ENCODE data around the gene ABTB1. TPM values are rescaled to one million over a fixed set of nuclear protein-coding genes. Genes with fewer than 3 reads are reported as not detected.
A peak's percentile ranks its signal among the peaks of the same experiment; 100 is the strongest.

Gene ABTB1
- total and polyA plus RNA-seq, 9 of the 15 experiments (the other 6 are each of a cell fraction or from before 2014, with no cell fraction given), result 0.04 to 2.3 (median 0.55) TPM; not detected in 1

GRCh38 chr3:127712881-127713771 is 40.4 kb downstream of the ABTB1 start:
- no peak overlapping the region for H3K4me3 ChIP-seq
- no peaks in the 10 kb centered on the region for H3K9me3 ChIP-seq (replicated peaks; ENCODE audit: control insufficient read depth, insufficient read depth, low read depth, low read length)
- H3K27me3 ChIP-seq (ENCODE audit: control insufficient read depth in 2 of 2, insufficient read depth in 2 of 2, low read length in 2 of 2), result peaks cover 13 to 70% of the 10 kb centered on the region in 2 experiments; a peak in 4 of 5 replicates
- no peak overlapping the region for H3K27ac ChIP-seq (ENCODE audit: extremely low read depth, low read depth, low read length)
- peaks cover 2% of the 10 kb centered on the region for H3K9me1 ChIP-seq (ENCODE audit: control insufficient read depth, insufficient read depth, low read length)
- H2AFZ ChIP-seq (ENCODE audit: low read depth, low read length), result no peak overlapping the region
- FAIRE-seq (no peak), ATAC-seq (no peak), DNase-seq (ENCODE audit: extremely low read depth in 1 of 4, low spot score in 3 of 4) (no peak)
- 5% methylated on average over 8 of the region's 9 CpGs for WGBS (ENCODE audit: insufficient coverage, low coverage, missing lambda C conversion rate)
- no peak overlapping the region for H3K4me2 ChIP-seq (ENCODE audit: insufficient read depth, low read length)
- H3K4me1 ChIP-seq (replicated peaks in 1 of 2; ENCODE audit: control insufficient read depth in 2 of 2, insufficient read depth in 2 of 2, low read length in 2 of 2), result no peaks in the 10 kb centered on the region; a peak in 1 of 5 replicates
- intact Hi-C loops (cut with micrococcal nuclease) (no loop called here), in situ Hi-C loops (cut with MboI) (no loop called here)
- no peaks in the 10 kb centered on the region for H3K79me2 ChIP-seq (ENCODE audit: control insufficient read depth, insufficient read depth, low read length)
- no peaks in the 10 kb centered on the region for H4K20me1 ChIP-seq (replicated peaks; ENCODE audit: control insufficient read depth, insufficient read depth, low read length)
- no peaks in the 10 kb centered on the region for H3K36me3 ChIP-seq (ENCODE audit: control insufficient read depth, insufficient read depth, low read length)
- POLR2A ChIA-PET, result no interaction called here
- no peak for TF ChIP-seq ZBTB12 (CRISPR knock-in tag; IDR thresholded peaks at IDR 0.05)
- peak; percentile 61 for TF ChIP-seq NFIC (IDR thresholded peaks at IDR 0.05)
- no peak for TF ChIP-seq DNMT1 (IDR thresholded peaks at IDR 0.05)
- TF ChIP-seq ZNF12 (CRISPR knock-in tag; IDR thresholded peaks at IDR 0.05), result no peak
- TF ChIP-seq HCFC1 (IDR thresholded peaks at IDR 0.05; ENCODE audit: low read depth, low read length), result no peak
- no peak for TF ChIP-seq POLR2G (IDR thresholded peaks at IDR 0.05; ENCODE audit: low read depth, low read length)
- no TSS peak for BruUV-seq (replicated peaks)
- no peak overlapping the region for H3K9ac ChIP-seq (ENCODE audit: insufficient read depth in 1 of 2, low read depth in 2 of 2, low read length in 2 of 2)
- CTCF ChIA-PET (ENCODE audit: low intra/inter-chr PET ratio), result no interaction called here

Measured in K562 (cell line).